HL-60 (cell line): ENCODE measurements around the gene LONP2.
"Not testable (repeated sequence)": the region's sequence is repeated elsewhere in the genome, so short reads cannot be mapped to it uniquely, and the experiment has no call there.

Experiments
- DNase-seq, 2 experiments: peaks; one replicate each; pipeline ENCODE4 v3.0.0-alpha.2; 2010 to 2020; ENCODE audit warnings: low read depth in 1 of 2, low spot score in 1 of 2
- H3K27ac ChIP-seq: fragments of 250-450 bp; sonication (Bioruptor Pico); replicated peaks from 2 replicates; pipeline ENCODE4 v1.5.1; 2020; ENCODE audit warnings: mild to moderate bottlenecking, moderate library complexity
- H3K27me3 ChIP-seq: fragments of 250-450 bp; sonication (Bioruptor Pico); 2 replicates; pipeline ENCODE4 v1.5.1; 2021; ENCODE audit warnings: mild to moderate bottlenecking, moderate library complexity; ENCODE audit not compliant: insufficient read depth, poor library complexity, severe bottlenecking
- H3K4me3 ChIP-seq: replicated peaks from 2 replicates; pipeline ENCODE4 v1.5.1; 2011; ENCODE audit warnings: mild to moderate bottlenecking, control low read depth, low read length; ENCODE audit not compliant: insufficient read depth
- GABPA ChIP-seq: IDR thresholded peaks from 2 replicates; pipeline ENCODE4 v1.6.1; 2012; ENCODE audit warnings: low read depth
- POLR2AphosphoS5 ChIP-seq: IDR thresholded peaks from 2 replicates; pipeline ENCODE4 v1.6.1; 2012; ENCODE audit warnings: low read depth
- SPI1 ChIP-seq: IDR thresholded peaks from 2 replicates; pipeline ENCODE4 v1.6.1; 2012; ENCODE audit warnings: low read depth, mild to moderate bottlenecking, borderline replicate concordance
- TF ChIP-seq, protein P1 (sequence below): IDR thresholded peaks from 2 replicates; pipeline ENCODE4 v1.6.1; 2012; ENCODE audit warnings: low read depth; ENCODE audit not compliant: insufficient replicate concordance
- TF ChIP-seq, protein P2 (sequence below): IDR thresholded peaks from one replicate; pipeline ENCODE4 v1.5.1; 2011; ENCODE audit warnings: low read length, control low read depth, inconsistent platforms; ENCODE audit not compliant: insufficient read depth

Gene LONP2

DNA sequence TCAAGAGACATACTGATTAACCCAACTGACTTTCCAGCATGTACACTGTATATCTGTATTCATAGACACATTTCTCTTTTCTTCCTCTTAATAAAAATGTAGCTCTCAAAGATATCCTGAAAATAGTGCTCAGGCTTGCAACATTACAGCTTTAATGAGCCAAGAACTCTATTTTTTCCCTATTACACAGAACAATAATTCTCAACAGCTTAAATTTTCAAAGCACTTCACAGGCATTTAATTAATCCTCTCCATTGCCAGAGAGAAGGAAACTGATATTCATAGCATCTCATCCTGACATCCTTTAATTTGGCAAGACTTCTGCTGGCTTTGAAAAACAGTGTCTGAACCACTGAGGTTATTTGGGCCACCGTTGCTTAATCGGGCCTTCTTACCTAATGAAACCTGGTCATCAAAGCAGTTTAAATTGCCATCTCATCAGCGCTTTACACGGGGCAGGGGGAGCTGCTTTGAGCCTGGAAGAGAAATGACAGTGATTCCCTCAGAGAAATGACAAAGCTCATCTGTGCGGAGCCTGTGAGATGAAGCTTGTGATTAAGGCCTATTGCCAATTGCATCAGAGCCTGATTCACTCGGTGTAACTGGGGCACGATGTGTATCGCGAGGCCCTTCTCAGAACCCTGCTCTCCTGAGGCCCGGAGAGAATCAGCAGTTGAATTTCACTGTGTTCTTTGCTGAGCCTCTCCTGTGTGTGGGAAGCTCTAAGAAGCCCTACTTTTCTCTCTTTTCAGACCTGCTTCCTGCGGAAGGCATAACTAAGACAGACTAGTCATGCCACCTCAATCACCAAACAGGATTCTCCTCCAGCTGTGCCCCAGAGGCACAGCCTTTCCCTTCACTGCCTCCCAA lies 149.6 kb downstream of the LONP2 start:
- no peak for DNase-seq
- TF ChIP-seq SPI1 (no peak), GABPA (no peak), POLR2AphosphoS5 (no peak)
- TF ChIP-seq, protein P1, sequence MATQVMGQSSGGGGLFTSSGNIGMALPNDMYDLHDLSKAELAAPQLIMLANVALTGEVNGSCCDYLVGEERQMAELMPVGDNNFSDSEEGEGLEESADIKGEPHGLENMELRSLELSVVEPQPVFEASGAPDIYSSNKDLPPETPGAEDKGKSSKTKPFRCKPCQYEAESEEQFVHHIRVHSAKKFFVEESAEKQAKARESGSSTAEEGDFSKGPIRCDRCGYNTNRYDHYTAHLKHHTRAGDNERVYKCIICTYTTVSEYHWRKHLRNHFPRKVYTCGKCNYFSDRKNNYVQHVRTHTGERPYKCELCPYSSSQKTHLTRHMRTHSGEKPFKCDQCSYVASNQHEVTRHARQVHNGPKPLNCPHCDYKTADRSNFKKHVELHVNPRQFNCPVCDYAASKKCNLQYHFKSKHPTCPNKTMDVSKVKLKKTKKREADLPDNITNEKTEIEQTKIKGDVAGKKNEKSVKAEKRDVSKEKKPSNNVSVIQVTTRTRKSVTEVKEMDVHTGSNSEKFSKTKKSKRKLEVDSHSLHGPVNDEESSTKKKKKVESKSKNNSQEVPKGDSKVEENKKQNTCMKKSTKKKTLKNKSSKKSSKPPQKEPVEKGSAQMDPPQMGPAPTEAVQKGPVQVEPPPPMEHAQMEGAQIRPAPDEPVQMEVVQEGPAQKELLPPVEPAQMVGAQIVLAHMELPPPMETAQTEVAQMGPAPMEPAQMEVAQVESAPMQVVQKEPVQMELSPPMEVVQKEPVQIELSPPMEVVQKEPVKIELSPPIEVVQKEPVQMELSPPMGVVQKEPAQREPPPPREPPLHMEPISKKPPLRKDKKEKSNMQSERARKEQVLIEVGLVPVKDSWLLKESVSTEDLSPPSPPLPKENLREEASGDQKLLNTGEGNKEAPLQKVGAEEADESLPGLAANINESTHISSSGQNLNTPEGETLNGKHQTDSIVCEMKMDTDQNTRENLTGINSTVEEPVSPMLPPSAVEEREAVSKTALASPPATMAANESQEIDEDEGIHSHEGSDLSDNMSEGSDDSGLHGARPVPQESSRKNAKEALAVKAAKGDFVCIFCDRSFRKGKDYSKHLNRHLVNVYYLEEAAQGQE, result no peak
- TF ChIP-seq, protein P2, sequence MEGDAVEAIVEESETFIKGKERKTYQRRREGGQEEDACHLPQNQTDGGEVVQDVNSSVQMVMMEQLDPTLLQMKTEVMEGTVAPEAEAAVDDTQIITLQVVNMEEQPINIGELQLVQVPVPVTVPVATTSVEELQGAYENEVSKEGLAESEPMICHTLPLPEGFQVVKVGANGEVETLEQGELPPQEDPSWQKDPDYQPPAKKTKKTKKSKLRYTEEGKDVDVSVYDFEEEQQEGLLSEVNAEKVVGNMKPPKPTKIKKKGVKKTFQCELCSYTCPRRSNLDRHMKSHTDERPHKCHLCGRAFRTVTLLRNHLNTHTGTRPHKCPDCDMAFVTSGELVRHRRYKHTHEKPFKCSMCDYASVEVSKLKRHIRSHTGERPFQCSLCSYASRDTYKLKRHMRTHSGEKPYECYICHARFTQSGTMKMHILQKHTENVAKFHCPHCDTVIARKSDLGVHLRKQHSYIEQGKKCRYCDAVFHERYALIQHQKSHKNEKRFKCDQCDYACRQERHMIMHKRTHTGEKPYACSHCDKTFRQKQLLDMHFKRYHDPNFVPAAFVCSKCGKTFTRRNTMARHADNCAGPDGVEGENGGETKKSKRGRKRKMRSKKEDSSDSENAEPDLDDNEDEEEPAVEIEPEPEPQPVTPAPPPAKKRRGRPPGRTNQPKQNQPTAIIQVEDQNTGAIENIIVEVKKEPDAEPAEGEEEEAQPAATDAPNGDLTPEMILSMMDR, result no peak
- Histone ChIP-seq H3K4me3 (no peak overlapping the region), H3K27me3 (no peaks in the 10 kb centered on the region), H3K27ac (no peak overlapping the region)

DNA sequence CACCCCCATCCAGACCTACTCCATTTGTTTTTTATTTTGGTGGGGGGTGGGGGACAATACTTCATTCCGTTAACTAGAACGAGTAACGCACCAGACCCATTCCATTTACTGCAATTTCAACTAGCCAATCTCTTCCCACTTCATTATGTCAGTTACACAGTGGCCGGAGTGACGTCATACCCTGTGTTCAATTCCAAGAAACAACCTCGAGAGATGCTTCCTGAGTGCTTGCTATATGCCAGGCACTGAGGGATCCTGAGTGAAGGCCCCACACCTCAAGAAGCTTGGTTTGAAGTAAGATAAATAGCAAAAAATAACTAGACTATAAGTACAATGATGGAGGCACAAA lies 150.2 kb downstream of the LONP2 start:
- TF ChIP-seq SPI1 (no peak), POLR2AphosphoS5 (no peak), GABPA (no peak)
- TF ChIP-seq, protein P2, result no peak
- TF ChIP-seq, protein P1, result no peak
- DNase-seq, result no peak
- Histone ChIP-seq H3K27me3 (no peaks in the 10 kb centered on the region), H3K27ac (no peak overlapping the region), H3K4me3 (no peak overlapping the region)

DNA sequence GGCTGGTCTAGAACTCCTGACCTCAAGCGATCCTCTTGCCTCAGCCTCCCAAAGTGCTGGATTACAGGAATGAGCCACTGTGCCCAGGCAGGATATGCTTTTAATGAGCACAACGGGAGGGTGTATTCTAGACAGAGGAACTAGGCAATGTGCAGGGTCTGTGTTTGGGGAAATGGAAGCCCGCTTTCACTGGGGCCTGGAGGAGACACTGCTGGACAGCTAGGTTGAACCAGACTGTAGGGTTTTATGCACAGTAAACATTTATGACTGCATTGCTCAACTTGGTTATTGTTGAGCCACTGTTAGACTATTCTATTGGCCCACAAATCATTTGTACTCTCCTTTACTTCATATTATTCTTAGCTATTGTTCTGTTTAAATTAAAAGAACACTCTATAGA lies 151.3 kb downstream of the LONP2 start:
- TF ChIP-seq GABPA, result no peak
- Histone ChIP-seq H3K27ac (no peak overlapping the region), H3K4me3 (no peak overlapping the region), H3K27me3 (no peaks in the 10 kb centered on the region)
- no peak for DNase-seq

DNA sequence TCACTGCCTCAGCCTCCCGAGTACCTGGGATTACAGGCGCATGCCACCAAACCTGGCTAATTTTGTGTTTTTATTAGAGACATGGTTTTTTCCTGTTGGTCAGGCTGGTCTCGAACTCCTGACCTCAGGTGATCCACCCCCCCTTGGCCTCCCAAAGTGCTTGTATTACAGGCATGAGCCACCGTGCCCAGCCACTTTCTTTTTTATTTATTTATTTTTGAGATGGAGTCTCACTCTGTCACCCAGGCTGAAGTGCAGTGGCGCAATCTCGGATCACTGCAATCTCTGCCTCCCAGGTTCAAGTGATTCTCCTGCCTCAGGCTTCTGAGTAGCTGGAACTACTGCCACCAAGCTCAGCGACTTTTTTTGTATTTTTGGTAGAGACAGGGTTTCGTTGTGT lies 158.4 kb downstream of the LONP2 start:
- H3K27me3 ChIP-seq, H3K4me3 ChIP-seq, DNase-seq, H3K27ac ChIP-seq: not testable (repeated sequence)

DNA sequence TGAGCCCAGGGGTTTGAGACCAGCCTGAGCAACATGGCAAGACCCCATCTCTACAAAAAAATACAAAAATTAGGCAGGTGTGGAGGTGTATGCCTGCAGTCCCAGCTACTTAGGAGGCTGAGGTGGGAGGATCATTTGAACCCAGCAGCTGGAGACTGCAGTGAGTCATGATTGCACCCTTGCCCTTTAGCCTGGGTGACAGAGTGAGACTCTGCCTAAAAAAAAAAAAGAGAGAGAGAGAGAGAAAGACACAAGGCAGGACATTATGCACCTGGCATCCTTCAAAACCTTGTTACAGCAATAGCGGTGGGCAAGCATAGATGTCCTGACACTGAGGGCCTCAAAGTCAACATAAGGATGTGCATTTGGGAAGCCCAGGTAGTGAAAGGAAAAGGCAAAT lies 161.1 kb downstream of the LONP2 start:
- no peaks in the 10 kb centered on the region for H3K27me3 ChIP-seq
- TF ChIP-seq, protein P2, result no peak
- TF ChIP-seq POLR2AphosphoS5, result no peak

More for the DNA sequence above, 161.1 kb downstream of the LONP2 start:
- DNase-seq, result no peak
- Histone ChIP-seq H3K4me3 (no peak overlapping the region), H3K27ac (no peak overlapping the region)
